ENCODE measurements around the gene RAB11FIP5. TPM values are rescaled to one million over a fixed set of nuclear protein-coding genes. Genes with fewer than 3 reads are reported as not detected.

RAB11FIP5 gene
- total and polyA plus RNA-seq, 2 donors (not counting 3 experiments of a cell fraction or from before 2014, with no cell fraction given), result 36.6 to 47.0 TPM

- POLR2A ChIA-PET, result no interaction called here
- Histone ChIP-seq H3K9me1 (replicated peaks; ENCODE audit: control insufficient read depth, extremely low read depth, insufficient read depth, low read length) (no peaks in the 10 kb centered on the region), H4K20me1 (replicated peaks; ENCODE audit: control insufficient read depth, extremely low read depth, insufficient read depth, low read length) (no peaks in the 10 kb centered on the region), H3K36me3 (ENCODE audit: control insufficient read depth in 2 of 2, extremely low read depth in 1 of 2, insufficient read depth in 2 of 2, low read length in 2 of 2) (peaks cover 0 to 2% of the 10 kb centered on the region in 2 experiments), H3K79me2 (ENCODE audit: control insufficient read depth, insufficient read depth, low read length) (no peaks in the 10 kb centered on the region), H2AFZ (ENCODE audit: low read depth, low read length) (no peak overlapping the region), H3K9me3 (replicated peaks; ENCODE audit: control insufficient read depth, insufficient read depth, low read length) (no peaks in the 10 kb centered on the region), H3K9ac (replicated peaks; ENCODE audit: extremely low read depth, insufficient read depth, low read length) (no peak overlapping the region), H3K4me3 (replicated peaks in 1 of 3; ENCODE audit: insufficient read depth in 1 of 3, low read depth in 1 of 3, low read length in 3 of 3) (no peak overlapping the region), H3K27ac (ENCODE audit: insufficient read depth, low read depth, low read length) (no peak overlapping the region), H3K4me1 (ENCODE audit: control insufficient read depth, extremely low read depth, insufficient read depth, low read length) (no peaks in the 10 kb centered on the region), H3K27me3 (ENCODE audit: control insufficient read depth in 2 of 2, insufficient read depth in 2 of 2, low read length in 2 of 2) (no peaks in the 10 kb centered on the region), H3K4me2 (ENCODE audit: insufficient read depth, low read length) (no peak overlapping the region)
- dilution Hi-C loops (cut with MboI; ENCODE audit: extremely low pct_ligation_motif_present, low sequenced_read_pairs), result no loop called here
- no TSS peak for BruUV-seq (replicated peaks)
- FAIRE-seq, result no peak
- CTCF ChIA-PET, result no interaction called here
- no peak for TF ChIP-seq EZH2 (IDR thresholded peaks at IDR 0.05; ENCODE audit: borderline replicate concordance, low read depth, low read length, severe bottlenecking)
- TF ChIP-seq FOS (IDR thresholded peaks at IDR 0.05; ENCODE audit: borderline replicate concordance, insufficient read depth, low read length), result no peak
- TF ChIP-seq POLR2AphosphoS5 (IDR thresholded peaks at IDR 0.05; ENCODE audit: insufficient read depth, low read depth, low read length), result no peak
- DNase-seq (ENCODE audit: low read depth, low spot score), result no peak
- intact Hi-C loops (cut with micrococcal nuclease), result no loop called here
Measured at GRCh38 chr2:73037947-73038585, 74.7 kb downstream of the RAB11FIP5 start.

- POLR2A ChIA-PET, result no interaction called here
- Histone ChIP-seq H3K9me1 (replicated peaks; ENCODE audit: control insufficient read depth, extremely low read depth, insufficient read depth, low read length) (no peaks in the 10 kb centered on the region), H3K79me2 (ENCODE audit: control insufficient read depth, insufficient read depth, low read length) (no peaks in the 10 kb centered on the region), H2AFZ (ENCODE audit: low read depth, low read length) (no peak overlapping the region), H3K4me3 (replicated peaks in 1 of 3; ENCODE audit: insufficient read depth in 1 of 3, low read depth in 1 of 3, low read length in 3 of 3) (no peak overlapping the region), H3K36me3 (ENCODE audit: control insufficient read depth in 2 of 2, extremely low read depth in 1 of 2, insufficient read depth in 2 of 2, low read length in 2 of 2) (peaks cover 2% of the 10 kb centered on the region in 2 experiments), H3K4me2 (ENCODE audit: insufficient read depth, low read length) (no peak overlapping the region), H3K27me3 (ENCODE audit: control insufficient read depth in 2 of 2, insufficient read depth in 2 of 2, low read length in 2 of 2) (no peaks in the 10 kb centered on the region), H3K27ac (ENCODE audit: insufficient read depth, low read depth, low read length) (no peak overlapping the region), H3K4me1 (ENCODE audit: control insufficient read depth, extremely low read depth, insufficient read depth, low read length) (no peaks in the 10 kb centered on the region), H4K20me1 (replicated peaks; ENCODE audit: control insufficient read depth, extremely low read depth, insufficient read depth, low read length) (no peaks in the 10 kb centered on the region), H3K9ac (replicated peaks; ENCODE audit: extremely low read depth, insufficient read depth, low read length) (no peak overlapping the region), H3K9me3 (replicated peaks; ENCODE audit: control insufficient read depth, insufficient read depth, low read length) (no peaks in the 10 kb centered on the region)
- TF ChIP-seq MAX (IDR thresholded peaks at IDR 0.05; ENCODE audit: insufficient read depth, insufficient read length) (no peak), POLR2AphosphoS5 (IDR thresholded peaks at IDR 0.05; ENCODE audit: insufficient read depth, low read depth, low read length) (no peak), CTCF (IDR thresholded peaks at IDR 0.05; ENCODE audit: extremely low read depth in 1 of 2, insufficient read depth in 1 of 2, low read depth in 1 of 2, low read length in 2 of 2) (no peak), GATA2 (IDR thresholded peaks at IDR 0.05; ENCODE audit: insufficient read depth, insufficient read length, low read depth, low read length) (no peak), JUN (IDR thresholded peaks at IDR 0.05; ENCODE audit: borderline replicate concordance, insufficient read depth, insufficient read length, low read depth) (no peak), EZH2 (IDR thresholded peaks at IDR 0.05; ENCODE audit: borderline replicate concordance, low read depth, low read length, severe bottlenecking) (no peak), FOS (IDR thresholded peaks at IDR 0.05; ENCODE audit: borderline replicate concordance, insufficient read depth, low read length) (no peak), POLR2A (IDR thresholded peaks at IDR 0.05; ENCODE audit: low read depth, low read length) (no peak), MYC (IDR thresholded peaks at IDR 0.05; ENCODE audit: low read depth, low read length) (no peak)
- dilution Hi-C loops (cut with MboI; ENCODE audit: extremely low pct_ligation_motif_present, low sequenced_read_pairs) (no loop called here), intact Hi-C loops (cut with micrococcal nuclease) (no loop called here)
- DNase-seq (ENCODE audit: low read depth, low spot score) (no peak), FAIRE-seq (no peak)
- no TSS peak for BruUV-seq (replicated peaks)
- CTCF ChIA-PET, result no interaction called here
Measured at GRCh38 chr2:73036766-73037165, 76.0 kb downstream of the RAB11FIP5 start.
